H1 (cell line): ENCODE data around the gene S100PBP. TPM values are rescaled to one million over a fixed set of nuclear protein-coding genes. Genes with fewer than 3 reads are reported as not detected.

ENCODE experiments used
- CTCF ChIA-PET: fragments of 300-600 bp; sonication (Branson Sonifier 250); formaldehyde crosslinking; loops from one replicate; lab custom pipeline; 2021; ENCODE audit not compliant: partially characterized antibody; lab: Charles Lee
- POLR2A ChIA-PET: fragments of 300-600 bp; sonication (Branson Sonifier 250); formaldehyde crosslinking; loops from one replicate; lab custom pipeline; 2021; ENCODE audit warnings: inconsistent platforms; ENCODE audit not compliant: partially characterized antibody; lab: Charles Lee
- DNase-seq, 2 experiments: peaks; one replicate each; pipeline versions ENCODE4 v3.0.0 to v3.0.0-alpha.2; 2010 to 2022; ENCODE audit warnings: low spot score in 2 of 2, low read depth in 1 of 2, mixed read lengths in 1 of 2
- FAIRE-seq: peaks from 2 replicates; lab custom pipeline; 2011; peaks lifted over from hg19 to GRCh38; lab: Jason Lieb, UNC
- H2AFZ ChIP-seq: 2 replicates; pipeline ENCODE4 v1.8.1; 2012; ENCODE audit warnings: low read length, inconsistent platforms
- H2AK5ac ChIP-seq: 2 replicates; pipeline ENCODE4 v1.6.1; 2013; ENCODE audit warnings: low read depth, low read length
- H2BK120ac ChIP-seq: replicated peaks from 2 replicates; pipeline ENCODE3; 2013; ENCODE audit warnings: low read depth, low read length, inconsistent platforms
- H2BK12ac ChIP-seq: 2 replicates; pipeline ENCODE4 v1.6.1; 2013; ENCODE audit warnings: low read depth, low read length
- H2BK15ac ChIP-seq: 2 replicates; pipeline ENCODE4 v1.6.1; 2013; ENCODE audit warnings: low read length
- H2BK20ac ChIP-seq: 2 replicates; pipeline ENCODE4 v1.6.1; 2013; ENCODE audit warnings: low read length
- H2BK5ac ChIP-seq: 2 replicates; pipeline ENCODE4 v1.6.1; 2013; ENCODE audit warnings: low read depth, low read length
- H3K14ac ChIP-seq: 2 replicates; pipeline ENCODE4 v1.6.1; 2013; ENCODE audit warnings: inconsistent platforms; ENCODE audit not compliant: insufficient read length
- H3K18ac ChIP-seq: 2 replicates; pipeline ENCODE4 v1.6.1; 2013; ENCODE audit warnings: low read length; ENCODE audit errors: extremely low read depth
- H3K23ac ChIP-seq: 2 replicates; pipeline ENCODE4 v1.6.1; 2013; ENCODE audit warnings: inconsistent platforms; ENCODE audit not compliant: insufficient read length
- H3K23me2 ChIP-seq: 2 replicates; pipeline ENCODE4 v1.6.1; 2013; ENCODE audit warnings: low read depth, low read length
- H3K27ac ChIP-seq: 2 replicates; pipeline ENCODE4 v1.6.1; 2011; ENCODE audit warnings: low read depth, low read length, inconsistent platforms
- H3K27me3 ChIP-seq, 4 experiments: replicated peaks in 1 of 4; 1 replicate in 1 of 4; 2 replicates in 3 of 4; pipeline versions ENCODE4 v1.6.1 to v1.8.1; 2011 to 2013; ENCODE audit warnings: low read length in 3 of 4, mild to moderate bottlenecking in 3 of 4, inconsistent platforms in 2 of 4, mixed read lengths in 2 of 4, moderate library complexity in 1 of 4; ENCODE audit not compliant: control insufficient read depth in 3 of 4, insufficient read depth in 3 of 4; ENCODE audit errors: extremely low read depth in 1 of 4
- H3K36me3 ChIP-seq, 4 experiments: 2 replicates each; pipeline versions ENCODE4 v1.6.1 to v1.8.1; 2011 to 2013; ENCODE audit warnings: mild to moderate bottlenecking in 4 of 4, low read length in 3 of 4, moderate library complexity in 2 of 4, control low read depth in 1 of 4, inconsistent platforms in 1 of 4; ENCODE audit not compliant: insufficient read depth in 4 of 4, control insufficient read depth in 2 of 4
- H3K4ac ChIP-seq: replicated peaks from 2 replicates; pipeline ENCODE3; 2013; ENCODE audit warnings: low read length, low read depth, mixed read lengths, inconsistent platforms; ENCODE audit not compliant: insufficient read length
- H3K4me1 ChIP-seq, 4 experiments: replicated peaks in 1 of 4; 1 replicate in 1 of 4; 2 replicates in 3 of 4; pipeline versions ENCODE4 v1.6.1 to v1.8.1; 2011 to 2013; ENCODE audit warnings: low read length in 3 of 4, inconsistent platforms in 2 of 4, mixed read lengths in 1 of 4; ENCODE audit not compliant: insufficient read depth in 4 of 4, control insufficient read depth in 3 of 4
- H3K4me2 ChIP-seq, 2 experiments: 2 replicates each; pipeline versions ENCODE4 v1.6.1 to v1.8.1; 2011 to 2013; ENCODE audit warnings: low read depth in 2 of 2, low read length in 2 of 2, control low read depth in 1 of 2, inconsistent platforms in 1 of 2, mild to moderate bottlenecking in 1 of 2; ENCODE audit not compliant: insufficient read depth in 1 of 2
- H3K4me3 ChIP-seq, 4 experiments: fragments of 200-600, 300-600 bp in 1 of 4; sonication (generic), shearing (Covaris generic), sonication (Bioruptor Twin) in 1 of 4; 2 replicates each; pipeline versions ENCODE4 v1.5.1 to v1.8.1; 2011 to 2016; ENCODE audit warnings: low read length in 4 of 4, low read depth in 3 of 4, control low read depth in 2 of 4, inconsistent platforms in 2 of 4, mild to moderate bottlenecking in 2 of 4, mixed read lengths in 1 of 4, moderate library complexity in 1 of 4; ENCODE audit not compliant: insufficient read depth in 2 of 4; ENCODE audit errors: extremely low read depth in 1 of 4
- H3K56ac ChIP-seq: replicated peaks from 2 replicates; pipeline ENCODE3; 2013; ENCODE audit warnings: low read depth, mild to moderate bottlenecking, mixed read lengths, low read length, inconsistent platforms; ENCODE audit not compliant: insufficient read length
- H3K79me1 ChIP-seq: 2 replicates; pipeline ENCODE4 v1.6.1; 2013; ENCODE audit warnings: low read depth, low read length, control low read depth
- H3K79me2 ChIP-seq, 2 experiments: 2 replicates each; pipeline versions ENCODE4 v1.6.1 to v1.8.1; 2012 to 2013; ENCODE audit warnings: low read length in 2 of 2, mild to moderate bottlenecking in 2 of 2, inconsistent platforms in 1 of 2; ENCODE audit not compliant: insufficient read depth in 2 of 2, control insufficient read depth in 1 of 2
- H3K9ac ChIP-seq, 4 experiments: replicated peaks in 1 of 4; 1 replicate in 1 of 4; 2 replicates in 3 of 4; pipeline versions ENCODE4 v1.6.1 to v1.8.1; 2011 to 2013; ENCODE audit warnings: low read depth in 3 of 4, low read length in 3 of 4, control low read depth in 2 of 4, mild to moderate bottlenecking in 2 of 4, moderate library complexity in 2 of 4, inconsistent platforms in 1 of 4; ENCODE audit errors: extremely low read depth in 1 of 4
- H3K9me3 ChIP-seq, 2 experiments: 2 replicates each; pipeline versions ENCODE4 v1.6.1 to v1.8.1; 2012 to 2013; ENCODE audit warnings: mild to moderate bottlenecking in 2 of 2, moderate library complexity in 2 of 2, control low read depth in 1 of 2, inconsistent platforms in 1 of 2, low read depth in 1 of 2, low read length in 1 of 2, mixed read lengths in 1 of 2; ENCODE audit not compliant: insufficient read depth in 2 of 2
- H4K20me1 ChIP-seq, 2 experiments: replicated peaks in 1 of 2; 2 replicates each; pipeline versions ENCODE3 to v1.8.1; 2011 to 2013; ENCODE audit warnings: inconsistent platforms in 2 of 2, low read length in 2 of 2, mild to moderate bottlenecking in 1 of 2; ENCODE audit not compliant: insufficient read depth in 2 of 2, control insufficient read depth in 1 of 2
- H4K5ac ChIP-seq: 2 replicates; pipeline ENCODE4 v1.6.1; 2013; ENCODE audit warnings: low read length, low read depth, mixed read lengths, inconsistent platforms; ENCODE audit not compliant: insufficient read length
- H4K8ac ChIP-seq: 2 replicates; pipeline ENCODE4 v1.8.0; 2013; ENCODE audit warnings: mild to moderate bottlenecking, moderate library complexity, low read length, inconsistent platforms; ENCODE audit not compliant: insufficient read depth; ENCODE audit errors: extremely low read depth
- H4K91ac ChIP-seq: replicated peaks from 2 replicates; pipeline ENCODE3; 2013; ENCODE audit warnings: low read length, mixed read lengths, inconsistent platforms; ENCODE audit not compliant: insufficient read length
- BACH1 ChIP-seq: IDR thresholded peaks from 2 replicates; pipeline ENCODE4 v1.6.1; 2012; ENCODE audit warnings: low read length, improper control_type of control experiment
- BRCA1 ChIP-seq: IDR thresholded peaks from 2 replicates; pipeline ENCODE4 v1.6.1; 2012; ENCODE audit warnings: low read depth, low read length, improper control_type of control experiment
- CHD1 ChIP-seq: IDR thresholded peaks from 2 replicates; pipeline ENCODE4 v1.6.1; 2012; ENCODE audit warnings: low read depth, low read length, improper control_type of control experiment
- EGR1 ChIP-seq: IDR thresholded peaks from 2 replicates; pipeline ENCODE4 v1.6.1; 2011; ENCODE audit warnings: low read depth, low read length, borderline replicate concordance
- EZH2 ChIP-seq: fragments of 200-600 bp; sonication (generic); IDR thresholded peaks from 2 replicates; pipeline ENCODE4 v1.7.1; 2012; ENCODE audit warnings: low read depth, mild to moderate bottlenecking, moderate library complexity, low read length, inconsistent platforms; ENCODE audit not compliant: severe bottlenecking
- JUND ChIP-seq: IDR thresholded peaks from 2 replicates; pipeline ENCODE4 v1.6.1; 2011; ENCODE audit warnings: mild to moderate bottlenecking, improper control_type of control experiment, low read length
- KDM1A ChIP-seq: fragments of 200-600, 300-600 bp; sonication (generic); IDR thresholded peaks from 2 replicates; pipeline ENCODE4 v1.7.1; 2016; ENCODE audit warnings: mild to moderate bottlenecking, low read length, borderline replicate concordance
- MAX ChIP-seq: IDR thresholded peaks from 2 replicates; pipeline ENCODE4 v1.6.1; 2012; ENCODE audit warnings: inconsistent platforms
- NANOG ChIP-seq: IDR thresholded peaks from 2 replicates; pipeline ENCODE4 v1.6.1; 2011; ENCODE audit warnings: low read length, low read depth, mild to moderate bottlenecking, inconsistent platforms; ENCODE audit not compliant: insufficient read depth, poor library complexity, severe bottlenecking
- RNF2 ChIP-seq: fragments of 200-900, 300-1000 bp; sonication (generic); IDR thresholded peaks from 2 replicates; pipeline ENCODE4 v1.7.1; 2016; ENCODE audit warnings: borderline replicate concordance, low read depth, mild to moderate bottlenecking, antibody characterized with exemption, low read length; ENCODE audit not compliant: poor library complexity, severe bottlenecking; ENCODE audit errors: missing control alignments
- SAP30 ChIP-seq: fragments of 300-600 bp; sonication (generic); IDR thresholded peaks from 2 replicates; pipeline ENCODE4 v1.7.1; 2012; ENCODE audit warnings: low read length, moderate library complexity, mild to moderate bottlenecking, inconsistent platforms; ENCODE audit not compliant: insufficient read depth, insufficient replicate concordance
- SP1 ChIP-seq: IDR thresholded peaks from 2 replicates; pipeline ENCODE4 v1.6.1; 2011; ENCODE audit warnings: low read depth, low read length
- WGBS, 2 experiments: shearing (Covaris generic) in 1 of 2; methylation state at CpG; one replicate each; pipeline versions ENCODE4 v1.1.6 to v1.1.7; 2013 to 2015; ENCODE audit warnings: low lambda C conversion rate in 2 of 2, mixed read lengths in 2 of 2, inconsistent platforms in 1 of 2, low coverage in 1 of 2, missing lambda C conversion rate in 1 of 2; ENCODE audit not compliant: insufficient replicate concordance in 2 of 2, insufficient coverage in 1 of 2, insufficient read length in 1 of 2; ENCODE audit errors: extremely low coverage in 1 of 2, missing lambda C conversion rate in 1 of 2; 5-methylcytosine and 5-hydroxymethylcytosine counted together
- polyA plus RNA-seq, 7 experiments: library from polyadenylated mRNA; depleted of rRNA in 3 of 7; stranded (reverse) in 5 of 7; unstranded in 2 of 7; fragments of >200 nt in 5 of 7; fragments of 200-250 nt in 2 of 7; gene quantifications; 1 replicate in 5 of 7; 2 replicates in 1 of 7; 4 replicates in 1 of 7; pipeline versions ENCODE4 v1.2.1 to v1.2.3, GENCODE V29; 2011 to 2013; ENCODE audit warnings: missing spikeins in 2 of 7, mixed read lengths in 2 of 7
- total RNA-seq: library from RNA; stranded (reverse); fragmentation: NEBNext Ultra II Directional; extraction: Animal tissue kit (Norgen Biotek cat#: 25700); gene quantifications from 2 replicates; pipeline ENCODE4 v1.2.1, GENCODE V29; 2021
- TF ChIP-seq, protein P1 (sequence below): IDR thresholded peaks from 2 replicates; pipeline ENCODE4 v1.6.1; 2012; ENCODE audit warnings: inconsistent platforms

Gene S100PBP
- total and polyA plus RNA-seq, 2 of the 8 experiments (the other 6 are each of a cell fraction or from before 2014, with no cell fraction given) = 43.8 to 68.3 TPM

- Histone ChIP-seq H2BK12ac (no peak overlapping the region), H3K27ac (no peak overlapping the region), H2BK5ac (no peak overlapping the region), H3K27me3 (peaks cover 6 to 35% (median 28%) of the 10 kb centered on the region in 4 experiments), H2BK120ac (no peak overlapping the region), H2AFZ (no peak overlapping the region), H2BK15ac (no peak overlapping the region), H3K79me1 (no peaks in the 10 kb centered on the region), H3K4me3 (no peak overlapping the region), H3K23ac (no peak overlapping the region), H3K9me3 (no peaks in the 10 kb centered on the region), H3K4me2 (no peak overlapping the region), H3K4ac (no peak overlapping the region), H2BK20ac (no peak overlapping the region), H3K56ac (no peak overlapping the region), H4K20me1 (peaks cover 0 to 2% of the 10 kb centered on the region in 2 experiments), H3K14ac (no peak overlapping the region), H3K18ac (no peak overlapping the region), H4K91ac (no peak overlapping the region), H4K8ac (no peak overlapping the region), H3K4me1 (peaks cover 3 to 23% (median 18%) of the 10 kb centered on the region in 4 experiments), H3K9ac (no peak overlapping the region), H4K5ac (no peak overlapping the region), H2AK5ac (no peak overlapping the region), H3K79me2 (no peaks in the 10 kb centered on the region), H3K23me2 (peaks cover 6% of the 10 kb centered on the region; the same call in 1 of the 2 replicates), H3K36me3 (peaks cover 0 to 5% (median 0%) of the 10 kb centered on the region in 4 experiments; a peak in 4 of 8 replicates)
- ChIA-PET CTCF (interaction anchor here (1.0 kb wide), 1 partner anchor 9 kb away, joined by 3 read pairs; no protein-coding TSS in a partner anchor), POLR2A (interaction anchor here (1.0 to 2.2 kb wide), 2 partner anchors 17 to 51 kb away, joined by 3 to 9 read pairs; partner anchors contain the start of genes S100PBP and YARS1)
- 95% methylated on average over 13 of the region's 13 CpGs; no CpG with 5 or more reads in 1 of the 2 experiments for WGBS, 2 experiments
- no peak for FAIRE-seq
- no peak for DNase-seq
- TF ChIP-seq RNF2 = no peak
- no peak for TF ChIP-seq MAX
- TF ChIP-seq BRCA1 = no peak
- TF ChIP-seq KDM1A = no peak
- no peak for TF ChIP-seq BACH1
- no peak for TF ChIP-seq EZH2
- TF ChIP-seq, protein P1, sequence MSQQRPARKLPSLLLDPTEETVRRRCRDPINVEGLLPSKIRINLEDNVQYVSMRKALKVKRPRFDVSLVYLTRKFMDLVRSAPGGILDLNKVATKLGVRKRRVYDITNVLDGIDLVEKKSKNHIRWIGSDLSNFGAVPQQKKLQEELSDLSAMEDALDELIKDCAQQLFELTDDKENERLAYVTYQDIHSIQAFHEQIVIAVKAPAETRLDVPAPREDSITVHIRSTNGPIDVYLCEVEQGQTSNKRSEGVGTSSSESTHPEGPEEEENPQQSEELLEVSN = no peak
- no peak for TF ChIP-seq JUND
- TF ChIP-seq EGR1 = no peak
- no peak for TF ChIP-seq SAP30
- no peak for TF ChIP-seq CHD1
- TF ChIP-seq SP1 = no peak
- TF ChIP-seq NANOG = no peak
Observed at GRCh38 chr1:32868085-32868484, 50.6 kb downstream of the S100PBP start.
